Measurements from ENCODE around the gene PRDX5. TPM values are rescaled to one million over a fixed set of nuclear protein-coding genes. Genes with fewer than 3 reads are reported as not detected.

PRDX5 gene
- total RNA-seq, 1 donor = 245 TPM

- Histone ChIP-seq H3K27ac (ENCODE audit: low read depth, low read length) (no peak overlapping the region), H2AFZ (ENCODE audit: low read length) (no peak overlapping the region), H3K4me1 (ENCODE audit: insufficient read depth, low read length) (peaks cover 21% of the 10 kb centered on the region), H3K9me3 (ENCODE audit: low read depth, low read length) (no peaks in the 10 kb centered on the region), H3K36me3 (ENCODE audit: insufficient read depth, low read length) (peaks cover 42% of the 10 kb centered on the region), H3K79me2 (ENCODE audit: insufficient read depth, low read length) (peaks cover 16% of the 10 kb centered on the region), H4K20me1 (ENCODE audit: insufficient read depth, low read length) (peaks cover 5% of the 10 kb centered on the region), H3K4me2 (ENCODE audit: insufficient read depth, low read length) (no peak overlapping the region), H3K27me3 (ENCODE audit: insufficient read depth, low read length) (no peaks in the 10 kb centered on the region), H3K4me3 (ENCODE audit: insufficient read depth, low read length) (no peak overlapping the region)
- DNase-seq (ENCODE audit: insufficient read length, low spot score, missing footprints) = no peak
- TF ChIP-seq, protein P1, sequence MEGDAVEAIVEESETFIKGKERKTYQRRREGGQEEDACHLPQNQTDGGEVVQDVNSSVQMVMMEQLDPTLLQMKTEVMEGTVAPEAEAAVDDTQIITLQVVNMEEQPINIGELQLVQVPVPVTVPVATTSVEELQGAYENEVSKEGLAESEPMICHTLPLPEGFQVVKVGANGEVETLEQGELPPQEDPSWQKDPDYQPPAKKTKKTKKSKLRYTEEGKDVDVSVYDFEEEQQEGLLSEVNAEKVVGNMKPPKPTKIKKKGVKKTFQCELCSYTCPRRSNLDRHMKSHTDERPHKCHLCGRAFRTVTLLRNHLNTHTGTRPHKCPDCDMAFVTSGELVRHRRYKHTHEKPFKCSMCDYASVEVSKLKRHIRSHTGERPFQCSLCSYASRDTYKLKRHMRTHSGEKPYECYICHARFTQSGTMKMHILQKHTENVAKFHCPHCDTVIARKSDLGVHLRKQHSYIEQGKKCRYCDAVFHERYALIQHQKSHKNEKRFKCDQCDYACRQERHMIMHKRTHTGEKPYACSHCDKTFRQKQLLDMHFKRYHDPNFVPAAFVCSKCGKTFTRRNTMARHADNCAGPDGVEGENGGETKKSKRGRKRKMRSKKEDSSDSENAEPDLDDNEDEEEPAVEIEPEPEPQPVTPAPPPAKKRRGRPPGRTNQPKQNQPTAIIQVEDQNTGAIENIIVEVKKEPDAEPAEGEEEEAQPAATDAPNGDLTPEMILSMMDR (IDR thresholded peaks at IDR 0.05; ENCODE audit: extremely low read depth, low read depth, low read length) = no peak
Measured at GRCh38 chr11:64362339-64362738, 44.4 kb downstream of the PRDX5 start.

DNA sequence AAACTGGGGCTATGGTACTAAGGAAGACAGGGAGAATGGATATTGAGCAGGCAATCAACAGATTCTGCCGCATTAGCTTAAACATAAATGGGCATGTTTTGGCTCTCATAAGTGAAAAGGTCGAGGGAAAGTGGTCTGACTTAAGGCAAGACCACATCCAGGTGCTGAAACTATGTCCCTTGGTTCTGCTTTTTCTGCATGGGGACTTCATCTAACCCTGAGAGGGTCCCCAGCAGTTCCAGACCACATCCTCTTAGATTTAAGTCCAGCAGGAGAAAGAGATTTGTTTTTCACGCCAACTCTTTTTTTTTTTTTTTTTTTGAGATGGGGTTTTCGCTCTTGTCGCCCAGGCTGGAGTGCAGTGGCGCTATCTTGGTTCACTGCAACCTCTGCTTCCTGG is 46.5 kb downstream of the PRDX5 start:
- Histone ChIP-seq H2AFZ (ENCODE audit: low read length) (no peak overlapping the region), H3K79me2 (ENCODE audit: insufficient read depth, low read length) (peaks cover 9% of the 10 kb centered on the region), H3K27me3 (ENCODE audit: insufficient read depth, low read length) (no peaks in the 10 kb centered on the region), H3K4me3 (ENCODE audit: insufficient read depth, low read length) (no peak overlapping the region), H3K4me1 (ENCODE audit: insufficient read depth, low read length) (peaks cover 8% of the 10 kb centered on the region), H4K20me1 (ENCODE audit: insufficient read depth, low read length) (peaks cover 10% of the 10 kb centered on the region), H3K4me2 (ENCODE audit: insufficient read depth, low read length) (no peak overlapping the region), H3K36me3 (ENCODE audit: insufficient read depth, low read length) (peaks cover 51% of the 10 kb centered on the region), H3K27ac (ENCODE audit: low read depth, low read length) (no peak overlapping the region), H3K9me3 (ENCODE audit: low read depth, low read length) (no peaks in the 10 kb centered on the region)
- TF ChIP-seq, protein P1 (IDR thresholded peaks at IDR 0.05; ENCODE audit: extremely low read depth, low read depth, low read length) = no peak
- DNase-seq (ENCODE audit: insufficient read length, low spot score, missing footprints) = peak; percentile 27

DNA sequence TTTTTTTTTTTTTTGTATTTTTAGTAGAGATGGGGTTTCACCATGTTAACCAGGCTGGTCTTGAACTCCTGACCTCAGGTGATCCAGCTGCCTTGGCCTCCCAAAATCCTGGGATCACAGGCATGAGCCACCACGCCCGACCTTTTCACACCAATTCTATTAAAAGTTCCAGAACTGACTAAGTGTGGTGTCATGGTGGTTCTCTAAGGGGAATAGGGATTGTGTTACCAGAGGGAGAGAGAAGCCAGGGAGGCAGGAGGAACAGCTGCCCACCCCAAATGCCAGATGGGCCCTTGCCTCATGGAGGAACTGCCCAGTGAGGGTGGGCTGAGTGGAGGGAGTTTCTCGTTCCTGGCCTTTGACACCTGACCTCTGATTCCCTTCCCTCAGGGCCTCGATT is 47.0 kb downstream of the PRDX5 start:
- Histone ChIP-seq H3K79me2 (ENCODE audit: insufficient read depth, low read length) (peaks cover 4% of the 10 kb centered on the region), H3K36me3 (ENCODE audit: insufficient read depth, low read length) (peaks cover 54% of the 10 kb centered on the region), H3K4me1 (ENCODE audit: insufficient read depth, low read length) (peaks cover 4% of the 10 kb centered on the region), H3K9me3 (ENCODE audit: low read depth, low read length) (no peaks in the 10 kb centered on the region), H2AFZ (ENCODE audit: low read length) (no peak overlapping the region), H4K20me1 (ENCODE audit: insufficient read depth, low read length) (peaks cover 6% of the 10 kb centered on the region), H3K27me3 (ENCODE audit: insufficient read depth, low read length) (no peaks in the 10 kb centered on the region), H3K4me2 (ENCODE audit: insufficient read depth, low read length) (no peak overlapping the region), H3K27ac (ENCODE audit: low read depth, low read length) (no peak overlapping the region), H3K4me3 (ENCODE audit: insufficient read depth, low read length) (no peak overlapping the region)
- DNase-seq (ENCODE audit: insufficient read length, low spot score, missing footprints) = peak; percentile 66
- TF ChIP-seq, protein P1 (IDR thresholded peaks at IDR 0.05; ENCODE audit: extremely low read depth, low read depth, low read length) = no peak

GRCh38 chr11:64366751-64367150 is 48.8 kb downstream of the PRDX5 start:
- H3K4me2 ChIP-seq (ENCODE audit: insufficient read depth, low read length) = no peak overlapping the region
- DNase-seq (ENCODE audit: insufficient read length, low spot score, missing footprints) = peak; percentile 90
- no peaks in the 10 kb centered on the region for H3K27me3 ChIP-seq (ENCODE audit: insufficient read depth, low read length)
- H2AFZ ChIP-seq (ENCODE audit: low read length) = no peak overlapping the region
- TF ChIP-seq, protein P1 (IDR thresholded peaks at IDR 0.05; ENCODE audit: extremely low read depth, low read depth, low read length) = no peak
- H3K79me2 ChIP-seq (ENCODE audit: insufficient read depth, low read length) = no peaks in the 10 kb centered on the region
- no peak overlapping the region for H3K27ac ChIP-seq (ENCODE audit: low read depth, low read length)
- no peaks in the 10 kb centered on the region for H3K4me1 ChIP-seq (ENCODE audit: insufficient read depth, low read length)
- no peak overlapping the region for H3K4me3 ChIP-seq (ENCODE audit: insufficient read depth, low read length)
- H3K36me3 ChIP-seq (ENCODE audit: insufficient read depth, low read length) = peaks cover 55% of the 10 kb centered on the region
- no peaks in the 10 kb centered on the region for H3K9me3 ChIP-seq (ENCODE audit: low read depth, low read length)
- peaks cover 4% of the 10 kb centered on the region for H4K20me1 ChIP-seq (ENCODE audit: insufficient read depth, low read length)
